ENCODE results near the gene STK4.
"Not testable (repeated sequence)": the region's sequence is repeated elsewhere in the genome, so short reads cannot be mapped to it uniquely, and the experiment has no call there.

The STK4 gene

DNA sequence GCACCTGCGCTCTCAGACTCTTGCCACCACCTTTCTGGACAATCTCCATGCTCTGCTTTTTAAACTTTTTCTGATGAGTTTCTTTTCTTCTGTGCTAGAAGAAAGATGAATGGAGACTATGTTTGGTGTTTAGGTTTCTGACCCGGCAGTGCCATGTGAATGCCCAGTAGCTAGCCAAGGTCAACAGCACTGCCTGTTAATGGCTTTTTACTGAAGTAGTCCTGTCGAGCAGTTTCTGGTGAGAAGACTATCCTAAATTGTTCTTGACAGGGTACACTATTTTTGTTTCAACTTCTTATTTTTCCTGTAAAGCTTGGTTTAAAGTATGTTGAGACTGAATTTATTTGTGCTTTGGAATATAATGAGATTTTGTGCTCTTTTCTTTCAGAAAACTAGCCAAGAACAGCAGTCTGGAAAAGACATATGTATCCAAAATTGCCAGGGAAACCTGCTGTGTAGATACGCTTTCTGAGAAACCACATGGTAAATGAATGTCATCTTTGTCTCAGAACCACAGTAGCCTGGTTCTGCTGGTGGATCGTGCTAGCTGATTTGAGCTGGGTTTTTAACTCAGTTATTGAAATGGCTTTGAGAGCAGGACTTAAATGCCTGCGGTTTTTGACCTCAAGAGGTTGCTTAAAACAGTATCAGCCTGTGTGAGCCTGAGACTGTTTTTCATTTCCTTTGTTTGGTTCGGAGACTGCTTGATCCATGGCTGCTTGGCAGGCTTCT lies 86.6 kb downstream of the STK4 start:
- DNase-seq (ENCODE audit: low read depth in 2 of 3, low spot score in 1 of 3) = no peak

DNA sequence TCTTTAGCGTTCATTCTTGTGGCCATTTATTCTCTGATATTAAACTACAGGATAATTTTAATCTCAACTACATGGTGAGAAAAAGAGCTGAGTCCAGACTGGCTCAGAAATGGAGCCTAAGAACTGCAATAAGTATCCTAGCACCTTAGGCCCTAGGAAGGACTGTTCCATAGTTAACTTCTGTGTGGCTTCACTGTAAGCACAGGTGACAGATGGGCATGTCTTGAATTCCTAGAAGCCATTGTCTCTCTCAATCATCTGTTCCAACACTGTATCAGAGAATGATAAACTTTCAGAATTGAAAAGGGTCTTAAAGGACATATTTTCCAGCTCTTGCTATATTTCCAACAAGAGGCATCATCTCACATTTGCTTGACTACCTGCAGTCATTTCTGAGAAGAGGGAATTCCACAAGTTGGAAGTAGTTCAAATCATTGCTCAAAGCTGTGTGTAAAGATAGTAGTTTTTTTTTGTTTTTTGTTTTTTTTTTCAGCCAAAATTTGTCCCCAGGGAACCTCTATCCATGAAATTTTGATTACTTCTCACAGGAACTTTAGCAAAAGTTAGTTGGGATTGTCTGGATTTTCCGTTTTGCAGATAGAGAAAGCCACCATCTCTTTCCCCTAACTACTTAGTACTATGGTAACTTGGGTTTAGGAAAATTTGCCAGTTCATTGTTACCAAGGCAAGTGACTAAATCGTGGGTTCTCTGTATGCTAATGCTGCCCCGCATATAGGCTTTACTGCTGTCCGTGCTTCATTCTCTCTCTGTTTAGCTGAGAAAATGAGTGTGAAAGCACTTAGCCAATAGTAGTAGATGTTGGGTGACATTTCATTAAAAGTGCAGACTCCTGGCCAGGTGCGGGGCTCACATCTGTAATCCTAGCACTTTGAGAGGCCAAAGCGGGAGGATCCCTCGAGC lies 87.4 kb downstream of the STK4 start:
- no peak for DNase-seq (ENCODE audit: low read depth in 2 of 3, low spot score in 1 of 3)

DNA sequence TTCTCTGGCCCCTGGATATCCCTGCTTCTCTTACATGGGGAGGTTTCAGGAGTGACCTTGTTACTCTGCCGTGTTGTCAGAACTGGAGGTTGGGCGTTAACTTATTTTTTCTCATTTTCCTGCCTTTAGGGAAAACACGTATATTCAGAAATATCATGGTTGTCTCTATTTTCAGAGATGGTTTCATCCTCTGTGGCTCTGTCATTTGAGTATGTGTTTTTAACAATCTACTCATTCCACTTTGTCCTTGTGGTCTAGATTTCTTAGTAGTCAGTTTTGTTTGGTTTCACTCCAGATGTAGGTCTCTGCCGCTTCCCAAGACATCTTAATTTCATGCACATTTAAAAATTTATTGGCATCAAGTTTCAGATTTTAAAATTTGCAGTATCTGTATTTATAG lies 88.7 kb downstream of the STK4 start:
- no peak for DNase-seq (ENCODE audit: low read depth in 2 of 3, low spot score in 1 of 3)

- no peak for DNase-seq (ENCODE audit: low read depth in 2 of 3, low spot score in 1 of 3)
Measured at GRCh38 chr20:45056473-45057173, 90.3 kb downstream of the STK4 start.

DNA sequence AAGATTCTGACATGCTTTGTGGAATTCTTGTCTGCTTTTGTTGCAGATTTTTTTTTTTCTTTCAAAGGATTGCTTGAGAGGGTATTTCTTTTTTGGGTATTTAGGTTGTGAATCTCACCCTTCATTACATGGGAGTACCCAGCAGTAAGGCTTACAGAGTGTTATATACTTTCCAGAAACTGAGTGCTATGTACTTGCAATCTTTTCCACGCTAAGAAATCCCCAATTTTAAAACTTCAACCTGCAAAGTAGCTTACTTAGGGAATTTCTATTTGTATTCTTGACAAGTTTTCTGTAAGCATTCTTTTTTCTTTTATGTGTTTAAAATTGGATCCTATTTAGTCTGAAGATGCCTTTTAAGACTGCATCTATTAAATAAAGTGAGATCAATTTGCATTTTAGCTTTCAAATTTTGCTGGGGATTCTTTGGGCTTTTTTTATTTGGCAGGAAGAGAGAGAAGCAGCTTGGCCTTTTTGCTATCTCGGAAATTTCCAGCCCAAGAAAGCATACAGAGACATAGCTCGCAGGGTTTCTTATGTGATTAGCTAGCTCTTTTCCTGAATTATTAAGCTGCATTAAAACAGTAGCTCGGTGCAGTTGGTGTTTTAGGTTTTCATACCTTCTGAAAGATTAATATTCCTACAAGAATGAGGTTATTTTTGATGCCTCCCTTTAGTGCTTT lies 92.0 kb downstream of the STK4 start:
- DNase-seq (ENCODE audit: low read depth in 2 of 3, low spot score in 1 of 3) = no peak

- no peak for DNase-seq (ENCODE audit: low read depth in 2 of 3, low spot score in 1 of 3)
Measured at GRCh38 chr20:45059022-45059728, 92.9 kb downstream of the STK4 start.

DNA sequence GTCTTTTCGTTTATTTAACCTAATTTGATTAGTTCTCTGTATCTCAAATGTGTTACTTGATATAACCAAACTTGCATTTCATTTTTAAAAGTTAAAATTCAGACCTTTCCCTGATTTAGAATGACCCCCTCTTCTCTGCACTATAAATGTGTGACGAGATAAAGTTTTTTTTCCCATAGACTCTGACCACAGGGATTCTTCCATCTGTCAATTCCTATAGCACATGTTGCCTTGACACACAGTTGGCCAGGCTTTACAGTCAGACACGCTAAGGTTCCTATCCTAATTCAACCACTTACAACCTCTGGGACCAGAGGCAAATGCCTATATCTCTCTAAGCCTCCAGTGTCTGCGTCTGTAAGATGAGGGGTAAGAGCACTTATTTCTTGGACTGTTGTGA lies 94.0 kb downstream of the STK4 start:
- no peak for DNase-seq (ENCODE audit: low read depth in 2 of 3, low spot score in 1 of 3)

DNA sequence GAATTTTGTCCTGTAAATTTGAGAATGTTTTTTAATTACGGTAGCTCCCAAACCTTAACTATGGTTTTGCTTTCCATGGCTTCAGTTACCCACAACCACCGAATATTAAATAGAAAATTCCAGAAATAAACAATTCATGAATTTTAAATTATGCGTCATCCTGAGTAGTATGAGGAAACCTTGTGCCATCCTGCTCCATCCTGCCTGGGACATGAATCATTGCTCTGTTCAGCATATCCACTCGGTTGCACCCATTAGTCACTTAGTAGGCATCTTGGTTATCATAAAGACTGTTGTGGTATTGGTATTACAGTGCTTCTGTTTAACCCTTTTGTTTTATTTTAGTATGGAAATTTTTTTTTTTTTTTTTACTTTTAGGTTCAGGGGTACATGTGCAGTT lies 94.9 kb downstream of the STK4 start:
- DNase-seq (ENCODE audit: low read depth in 2 of 3, low spot score in 1 of 3) = no peak

DNA sequence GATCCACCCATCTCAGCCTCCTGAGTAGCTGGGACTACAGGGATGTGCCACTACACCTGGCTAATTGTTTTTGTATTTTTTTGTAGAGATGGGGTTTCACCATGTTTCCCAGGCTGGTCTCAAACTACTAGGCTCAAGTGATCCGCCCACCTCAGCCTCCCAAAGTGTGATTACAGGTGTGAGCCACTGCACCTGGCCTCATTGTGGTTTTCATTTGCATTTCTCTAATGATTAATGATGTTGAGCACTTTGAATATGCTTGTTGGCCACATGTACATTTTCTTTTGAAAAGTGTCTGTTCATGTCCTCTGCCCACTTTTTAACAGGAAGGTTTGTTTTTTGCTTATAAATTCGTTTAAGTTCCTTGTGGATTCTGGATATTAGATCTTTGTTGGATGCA lies 96.8 kb downstream of the STK4 start:
- DNase-seq (ENCODE audit: low read depth in 2 of 3, low spot score in 1 of 3) = not testable (repeated sequence)

GRCh38 chr20:45064812-45065211 lies 98.5 kb downstream of the STK4 start:
- no peak for DNase-seq (ENCODE audit: low read depth in 2 of 3, low spot score in 1 of 3)

- no peak for DNase-seq (ENCODE audit: low read depth in 2 of 3, low spot score in 1 of 3)
Measured at GRCh38 chr20:45066372-45066771, 100.1 kb downstream of the STK4 start.

- no peak for DNase-seq (ENCODE audit: low read depth in 2 of 3, low spot score in 1 of 3)
Measured at GRCh38 chr20:45067087-45067486, 100.8 kb downstream of the STK4 start.

GRCh38 chr20:45067558-45067957 lies 101.2 kb downstream of the STK4 start:
- no peak for DNase-seq (ENCODE audit: low read depth in 2 of 3, low spot score in 1 of 3)

DNA sequence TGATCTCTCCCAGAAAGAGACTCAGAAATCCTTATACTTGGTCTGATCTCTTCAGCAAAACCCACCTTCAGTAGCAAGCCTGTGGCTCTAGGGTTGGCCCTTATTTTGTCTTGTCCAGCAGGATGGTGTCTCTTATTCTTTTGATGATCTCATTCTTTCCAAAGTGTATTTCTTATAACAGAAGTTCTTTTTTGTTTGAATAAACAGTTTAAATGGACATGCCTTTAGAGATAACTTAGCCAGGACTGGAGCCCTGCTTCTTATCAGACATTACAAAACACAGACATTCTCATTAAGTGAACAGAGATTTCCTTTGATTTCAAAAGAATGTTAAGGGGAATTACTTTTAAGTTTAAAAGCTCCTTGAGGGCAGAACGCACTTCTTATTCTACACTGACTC lies 102.9 kb downstream of the STK4 start:
- no peak for DNase-seq (ENCODE audit: low read depth in 2 of 3, low spot score in 1 of 3)

DNA sequence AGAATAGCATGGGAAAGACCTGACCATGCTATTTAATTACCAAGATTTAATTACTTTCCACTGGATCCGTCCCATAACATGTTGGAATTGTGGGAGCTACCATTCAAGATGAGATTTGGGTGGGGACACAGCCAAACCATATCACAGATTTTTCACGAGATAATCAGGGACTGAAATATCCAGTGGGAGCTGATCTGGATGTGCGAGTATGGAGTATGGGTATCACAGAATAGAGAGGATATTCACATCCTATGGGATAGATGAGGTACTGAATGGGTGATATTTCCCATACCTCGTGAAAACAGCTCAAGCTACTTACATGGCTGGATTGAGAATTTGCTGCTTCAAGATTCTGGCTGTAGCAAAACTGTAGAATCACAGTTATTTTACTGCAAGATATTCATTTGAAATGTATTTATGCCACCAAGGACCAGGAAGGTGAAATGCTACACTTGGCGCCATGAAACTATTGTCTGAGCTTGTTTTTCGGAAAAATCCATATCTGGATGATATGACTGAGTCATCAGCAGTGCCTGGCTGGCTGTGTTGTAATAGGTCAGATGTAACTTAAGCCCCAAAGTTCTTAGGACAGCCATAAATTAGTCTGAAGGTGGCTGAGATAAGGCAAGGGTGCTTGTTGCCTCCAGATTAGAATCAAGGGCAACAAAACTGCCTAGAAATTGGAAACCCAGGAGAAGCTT lies 104.8 kb downstream of the STK4 start:
- DNase-seq (ENCODE audit: low read depth in 2 of 3, low spot score in 1 of 3) = no peak

GRCh38 chr20:45072066-45072465 lies 105.8 kb downstream of the STK4 start:
- DNase-seq (ENCODE audit: low read depth in 2 of 3, low spot score in 1 of 3) = no peak

DNA sequence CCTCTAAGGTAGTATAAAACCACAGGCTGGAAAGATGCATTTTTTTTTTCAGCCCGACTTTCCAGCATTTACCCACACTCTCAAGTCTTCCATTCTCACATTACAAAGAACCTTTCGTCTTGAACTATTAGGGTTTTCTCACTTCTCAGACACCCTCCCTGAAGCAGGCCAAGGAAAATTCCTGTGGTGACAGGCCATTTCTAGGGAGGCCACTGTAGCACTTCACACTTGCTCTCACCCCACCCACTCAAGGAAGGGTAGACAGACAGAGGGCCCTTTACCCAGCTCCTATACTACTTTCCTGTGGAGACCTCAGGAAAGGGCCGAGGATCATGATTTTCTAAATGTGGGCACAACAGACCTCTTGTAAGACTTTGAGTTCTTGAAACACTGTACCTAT lies 106.9 kb downstream of the STK4 start:
- no peak for DNase-seq (ENCODE audit: low read depth in 2 of 3, low spot score in 1 of 3)

- DNase-seq (ENCODE audit: low read depth in 2 of 3, low spot score in 1 of 3) = no peak
Measured at GRCh38 chr20:45077559-45077958, 111.2 kb downstream of the STK4 start.

- DNase-seq (ENCODE audit: low read depth in 2 of 3, low spot score in 1 of 3) = no peak
Measured at GRCh38 chr20:45080867-45081624, 114.7 kb downstream of the STK4 start.

All from stimulated activated CD4-positive, alpha-beta T cell treated with anti-CD3 and anti-CD28 coated beads, Interleukin-12 subunit alpha, Interleukin-12 subunit beta, amount 100 ng/mL, for 48 hours (primary cell).